Right lobe of liver (tissue), 6 donors: ENCODE measurements around the gene PITPNB. TPM values are rescaled to one million over a fixed set of nuclear protein-coding genes. Genes with fewer than 3 reads are reported as not detected.

Source experiments
- ATAC-seq, 4 donors: fragments of 200-7000 bp; cut with Tn5 transposase; one replicate each; pipeline ENCODE4 v1.9.1; 2020; ENCODE audit warnings: mild to moderate bottlenecking in 4 of 4, moderate library complexity in 4 of 4
- DNase-seq, 3 donors: peaks; one replicate each; pipeline ENCODE4 v3.0.0-alpha.2; 2020
- H3K27ac ChIP-seq, 3 donors: fragments of 200-600 bp; one replicate each; pipeline ENCODE4 v1.8.0; 2022
- H3K27me3 ChIP-seq, 2 donors: fragments of 200-600 bp; one replicate each; pipeline ENCODE4 v1.8.0; 2022
- H3K36me3 ChIP-seq, 4 donors: fragments of 200-600 bp; sonication (generic) in 1 of 4; one replicate each; pipeline versions ENCODE4 v1.5.1 to v1.8.0; 2017 to 2022; ENCODE audit warnings: control low read depth in 1 of 4
- H3K4me1 ChIP-seq, 4 donors: fragments of 200-600 bp; sonication (generic) in 1 of 4; one replicate each; pipeline versions ENCODE4 v1.5.1 to v1.8.0; 2017 to 2022; ENCODE audit warnings: control low read depth in 1 of 4
- H3K4me3 ChIP-seq, 3 donors: fragments of 200-600 bp; one replicate each; pipeline ENCODE4 v1.8.0; 2022
- H3K9me3 ChIP-seq, 4 donors: fragments of 200-600 bp; sonication (generic) in 1 of 4; one replicate each; pipeline versions ENCODE4 v1.5.1 to v1.8.0; 2017 to 2022; ENCODE audit warnings: control low read depth in 1 of 4
- CTCF ChIP-seq, 4 donors: fragments of 200-600 bp in 3 of 4; fragments of 450-650 bp in 1 of 4; IDR thresholded peaks; one replicate each; pipeline versions ENCODE4 v1.5.1 to v1.8.0; 2016 to 2022; ENCODE audit warnings: antibody characterized with exemption in 4 of 4, mild to moderate bottlenecking in 2 of 4
- POLR2A ChIP-seq: fragments of 450-650 bp; IDR thresholded peaks from one replicate; pipeline ENCODE4 v1.6.1; 2017; ENCODE audit warnings: antibody characterized with exemption, mild to moderate bottlenecking
- WGBS: methylation state at CpG from one replicate; pipeline ENCODE4 v1.1.6; 2018; ENCODE audit warnings: low coverage, low lambda C conversion rate; ENCODE audit not compliant: insufficient coverage; ENCODE audit errors: missing lambda C conversion rate; 5-methylcytosine and 5-hydroxymethylcytosine counted together
- intact Hi-C, 2 donors: fragments of 100-400 bp; cut with DNase I; formaldehyde crosslinking; loops; one replicate each; pipeline versions ENCODE4 v1.11.2 to v1.14.1; 2022
- total RNA-seq, 6 experiments: library from RNA; depleted of rRNA in 2 of 6; stranded (reverse); fragments of >200 nt in 2 of 6; fragmentation: NEBNext Ultra II Directional in 3 of 6; extraction: Animal tissue kit (Norgen Biotek cat#: 25700) in 3 of 6; gene quantifications; one replicate each; pipeline versions ENCODE4 v1.1.0 to v1.2.4, GENCODE V29; 2016 to 2023
- donor health status: DM: no; HTN: yes; CAD: no.
- donor health status: DM: no; HTN: no; CAD: no.
- donor health status: DM: no; HTN: no; CAD: no.
- donor health status: DM: no; HTN: yes; CAD: no.
- donor health status: DM: no; HTN: yes; CAD: no.

Gene PITPNB
- total RNA-seq, 6 experiments from 2014 or later, result 28.7 to 60.6 (median 37.6) TPM

DNA sequence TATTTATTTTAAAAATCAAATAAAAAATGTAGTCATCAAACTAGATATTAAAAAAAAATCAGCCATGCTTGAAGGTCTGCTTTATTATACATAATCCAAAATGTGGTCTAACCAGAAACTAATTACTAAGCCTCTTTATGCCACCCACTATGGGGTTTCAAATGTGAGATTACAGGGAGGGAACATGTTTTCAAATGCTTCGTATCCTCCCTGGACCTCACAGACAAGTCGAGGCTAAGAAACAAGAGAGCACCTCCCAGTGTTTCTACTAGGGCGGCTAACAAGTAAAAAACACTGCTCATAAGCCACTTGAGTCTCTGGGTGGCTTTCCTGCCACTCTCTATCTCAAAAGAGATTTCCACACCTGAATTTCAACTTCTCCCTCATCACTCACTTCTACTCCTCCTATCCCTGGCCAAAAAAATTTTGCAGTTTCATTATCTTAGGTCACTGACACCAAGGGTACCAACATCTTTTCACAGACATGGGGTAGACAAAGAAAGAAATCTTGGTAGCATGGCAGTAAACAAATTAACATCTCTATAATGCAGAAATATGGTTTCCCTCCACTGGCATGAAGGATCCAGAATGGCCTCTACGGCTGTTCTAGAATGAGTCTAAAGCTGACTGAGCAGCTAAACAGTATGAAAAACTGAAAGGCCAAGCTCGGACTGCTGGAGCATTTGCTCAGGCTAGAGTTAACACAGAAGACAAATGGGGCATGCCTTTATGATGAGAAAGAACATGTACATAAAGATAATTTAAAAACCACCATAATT, 50.9 kb downstream of the PITPNB start:
- Histone ChIP-seq H3K4me3 (no peak overlapping the region), H3K9me3 (no peaks in the 10 kb centered on the region), H3K27ac (peak overlapping the region; percentile 76 to 97 (median 95)), H3K36me3 (peaks cover 0 to 3% (median 0%) of the 10 kb centered on the region in 4 donors), H3K27me3 (no peaks in the 10 kb centered on the region), H3K4me1 (peaks cover 0 to 94% (median 39%) of the 10 kb centered on the region in 4 donors)
- intact Hi-C loops, result no loop called here
- TF ChIP-seq POLR2A, result no peak
- no peak for TF ChIP-seq CTCF (IDR thresholded peaks at IDR 0.05)
- DNase-seq (no peak), ATAC-seq (no peak)
- 55% methylated on average over 5 of the region's 5 CpGs for WGBS

- no peaks in the 10 kb centered on the region for H3K36me3 ChIP-seq
- H3K27me3 ChIP-seq, result no peaks in the 10 kb centered on the region
- WGBS, result 37% methylated on average over 4 of the region's 4 CpGs
- peak overlapping the region; percentile 76 to 97 (median 95) for H3K27ac ChIP-seq
- intact Hi-C loops, result no loop called here
- ATAC-seq, result peak in 3 of 4 donors; percentile 8 to 10 (median 9)
- peaks cover 0 to 92% (median 37%) of the 10 kb centered on the region in 4 donors for H3K4me1 ChIP-seq
- no peaks in the 10 kb centered on the region for H3K9me3 ChIP-seq
- H3K4me3 ChIP-seq, result no peak overlapping the region
- no peak for TF ChIP-seq POLR2A
- no peak for DNase-seq
Measured at GRCh38 chr22:27867085-27867952, 51.7 kb downstream of the PITPNB start.

DNA sequence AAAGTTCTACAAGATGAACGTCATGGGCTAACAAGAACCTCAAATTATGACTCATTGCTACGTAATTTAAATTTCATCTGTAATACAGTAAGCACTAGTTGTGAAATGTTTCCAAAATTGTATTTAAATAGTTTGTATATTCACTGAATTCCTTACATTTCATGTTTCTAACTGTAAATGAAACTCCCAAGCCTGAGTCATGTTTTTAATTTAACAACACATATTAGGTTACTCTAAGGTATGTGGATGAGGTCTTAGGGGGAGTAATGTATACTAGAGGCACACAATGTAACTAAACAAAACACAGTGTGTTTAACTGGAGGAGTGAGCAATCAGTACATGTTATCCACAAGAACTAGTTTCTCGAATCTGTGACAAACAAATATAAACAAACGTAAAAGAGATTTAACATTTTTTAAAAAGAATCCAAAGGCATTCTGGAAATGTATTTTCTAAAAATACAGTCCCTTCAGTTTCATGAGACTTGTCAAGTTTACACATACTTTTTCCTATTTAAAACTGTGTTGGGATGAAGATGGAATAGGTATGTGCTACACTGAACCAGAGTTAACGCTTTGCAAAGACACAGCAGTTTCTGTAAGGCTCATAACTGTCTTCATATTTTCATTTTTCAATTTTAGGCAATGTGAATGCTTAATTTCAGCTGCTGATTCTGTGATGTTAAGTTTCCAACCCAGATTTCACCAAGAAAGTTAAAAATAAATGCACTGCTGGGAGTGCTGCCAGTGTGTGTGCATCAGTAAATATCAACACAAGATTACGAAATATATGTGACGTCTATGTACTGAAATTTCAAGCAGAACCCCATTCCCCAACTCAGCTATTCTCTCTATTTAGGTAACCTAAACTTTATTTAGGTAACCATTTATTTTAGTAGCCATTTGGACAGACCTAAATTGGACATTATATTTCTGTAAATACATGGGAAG, 52.6 kb downstream of the PITPNB start:
- intact Hi-C loops, result no loop called here
- Histone ChIP-seq H3K9me3 (no peaks in the 10 kb centered on the region), H3K4me1 (peaks cover 0 to 84% (median 34%) of the 10 kb centered on the region in 4 donors), H3K27me3 (no peaks in the 10 kb centered on the region), H3K4me3 (no peak overlapping the region), H3K27ac (peak overlapping the region; percentile 76 to 97 (median 95)), H3K36me3 (peaks cover 0 to 4% (median 0%) of the 10 kb centered on the region in 4 donors)
- 15% methylated on average over 7 of the region's 7 CpGs for WGBS
- DNase-seq, result peak in 2 of 3 donors; percentile 41 to 79
- TF ChIP-seq CTCF (IDR thresholded peaks at IDR 0.05) (no peak), POLR2A (no peak)
- ATAC-seq, result peak; percentile 49 to 63 (median 50)

DNA sequence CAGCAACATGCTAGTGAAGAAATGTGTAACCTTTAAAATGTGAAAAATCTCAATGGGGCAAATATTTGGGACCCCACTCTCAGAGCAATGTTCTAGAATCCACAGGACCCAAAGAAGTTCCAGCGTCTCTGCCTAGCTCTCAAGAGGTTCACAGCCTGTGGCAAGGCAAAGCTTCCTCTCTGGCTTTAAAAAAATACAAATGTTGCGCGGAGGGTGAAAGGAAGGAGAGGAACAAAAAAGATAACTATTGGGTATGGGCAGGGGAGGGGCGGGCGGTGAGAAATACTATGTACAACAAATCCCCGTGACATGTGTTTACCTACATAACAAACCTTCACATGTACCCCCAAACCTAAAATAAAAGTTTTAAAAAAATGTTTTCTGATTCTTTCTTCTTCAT, 53.6 kb downstream of the PITPNB start:
- H3K36me3 ChIP-seq, result peaks cover 0 to 4% (median 0%) of the 10 kb centered on the region in 4 donors
- TF ChIP-seq CTCF (IDR thresholded peaks at IDR 0.05), result no peak
- no peak for TF ChIP-seq POLR2A
- no peaks in the 10 kb centered on the region for H3K27me3 ChIP-seq
- H3K4me1 ChIP-seq, result peaks cover 0 to 77% (median 34%) of the 10 kb centered on the region in 4 donors
- DNase-seq (no peak), ATAC-seq (peak; percentile 4 to 33 (median 25))
- H3K27ac ChIP-seq, result peak overlapping the region; percentile 76 to 97 (median 95)
- H3K9me3 ChIP-seq, result no peaks in the 10 kb centered on the region
- WGBS, result 16% methylated on average over 6 of the region's 6 CpGs
- H3K4me3 ChIP-seq, result no peak overlapping the region
- intact Hi-C loops, result no loop called here
